BE2C (cell line): ENCODE results near the gene YWHAH.

Source experiments
- DNase-seq: peaks from one replicate; pipeline ENCODE4 v3.0.0-alpha.2; 2020
- H3K27me3 ChIP-seq: fragments of 250-450 bp; sonication (Bioruptor Pico); 2 replicates; pipeline ENCODE4 v1.5.1; 2020; ENCODE audit warnings: mild to moderate bottlenecking
- H3K36me3 ChIP-seq: fragments of 250-450 bp; sonication (Bioruptor Pico); 2 replicates; pipeline ENCODE4 v1.5.1; 2020; ENCODE audit warnings: mild to moderate bottlenecking
- H3K4me1 ChIP-seq: fragments of 250-450 bp; sonication (Bioruptor Pico); 2 replicates; pipeline ENCODE4 v1.5.1; 2020
- H3K4me3 ChIP-seq: 2 replicates; pipeline ENCODE4 v1.5.1; 2011; ENCODE audit warnings: low read depth, low read length
- H3K9me3 ChIP-seq: fragments of 250-450 bp; sonication (Bioruptor Pico); 2 replicates; pipeline ENCODE4 v1.5.1; 2020
- CTCF ChIP-seq: IDR thresholded peaks from 2 replicates; pipeline ENCODE4 v1.5.1; 2012; ENCODE audit warnings: mild to moderate bottlenecking, low read depth, low read length

Gene YWHAH

GRCh38 chr22:31920306-31920705 is 24.0 kb upstream of the YWHAH start:
- TF ChIP-seq CTCF: no peak
- H3K36me3 ChIP-seq: no peaks in the 10 kb centered on the region
- H3K27me3 ChIP-seq: no peaks in the 10 kb centered on the region
- no peaks in the 10 kb centered on the region for H3K9me3 ChIP-seq
- H3K4me3 ChIP-seq: no peak overlapping the region
- H3K4me1 ChIP-seq: 0 out of 2 replicates have a peak, but pooled peaks cover 3% of the 10 kb centered on the region
- no peak for DNase-seq

- no peak for TF ChIP-seq CTCF
- 0 out of 2 replicates have a peak, but pooled peaks cover 5% of the 10 kb centered on the region for H3K4me1 ChIP-seq
- no peaks in the 10 kb centered on the region for H3K9me3 ChIP-seq
Measured at GRCh38 chr22:31921106-31921505, 23.2 kb upstream of the YWHAH start.

GRCh38 chr22:31922534-31922933 is 21.8 kb upstream of the YWHAH start:
- H3K4me1 ChIP-seq: peaks cover 15% of the 10 kb centered on the region
- H3K27me3 ChIP-seq: no peaks in the 10 kb centered on the region
- no peaks in the 10 kb centered on the region for H3K36me3 ChIP-seq
- no peaks in the 10 kb centered on the region for H3K9me3 ChIP-seq
- DNase-seq: no peak
- no peak overlapping the region for H3K4me3 ChIP-seq
- no peak for TF ChIP-seq CTCF

More at GRCh38 chr22:31921106-31921505, 23.2 kb upstream of the YWHAH start:
- no peak for DNase-seq
- H3K4me3 ChIP-seq: no peak overlapping the region
- H3K27me3 ChIP-seq: no peaks in the 10 kb centered on the region
- no peaks in the 10 kb centered on the region for H3K36me3 ChIP-seq

GRCh38 chr22:31923136-31923535 is 21.2 kb upstream of the YWHAH start:
- Histone ChIP-seq H3K9me3 (no peaks in the 10 kb centered on the region), H3K4me3 (no peak overlapping the region), H3K27me3 (no peaks in the 10 kb centered on the region), H3K4me1 (peaks cover 15% of the 10 kb centered on the region), H3K36me3 (no peaks in the 10 kb centered on the region)
- TF ChIP-seq CTCF: no peak
- DNase-seq: no peak

- Histone ChIP-seq H3K27me3 (no peaks in the 10 kb centered on the region), H3K36me3 (no peaks in the 10 kb centered on the region), H3K9me3 (no peaks in the 10 kb centered on the region), H3K4me3 (no peak overlapping the region), H3K4me1 (peaks cover 16% of the 10 kb centered on the region)
- no peak for DNase-seq
- no peak for TF ChIP-seq CTCF
Measured at GRCh38 chr22:31923747-31924146, 20.6 kb upstream of the YWHAH start.

- DNase-seq: no peak
- no peak for TF ChIP-seq CTCF
- Histone ChIP-seq H3K9me3 (no peaks in the 10 kb centered on the region), H3K27me3 (no peaks in the 10 kb centered on the region), H3K4me1 (peaks cover 28% of the 10 kb centered on the region), H3K4me3 (no peak overlapping the region), H3K36me3 (no peaks in the 10 kb centered on the region)
Measured at GRCh38 chr22:31925056-31925455, 19.3 kb upstream of the YWHAH start.
